GM18951 (cell line): ENCODE data around the gene TNFAIP3.

Experiments
- POLR2A ChIP-seq: IDR thresholded peaks from 4 replicates; pipeline ENCODE4 v1.6.1; 2011; ENCODE audit warnings: mild to moderate bottlenecking; ENCODE audit not compliant: insufficient read length, insufficient read depth; ENCODE audit errors: extremely low read depth
- in situ Hi-C: fragments of 300-500 bp; cut with MboI; formaldehyde crosslinking; loops from one replicate; pipeline ENCODE4 v1.12.0; 2022; ENCODE audit warnings: low sequenced_read_pairs, mixed read lengths, inconsistent platforms; ENCODE audit not compliant: unreplicated experiment

The TNFAIP3 gene

GRCh38 chr6:137866914-137867684 lies at the start of gene TNFAIP3:
TSS of gene TNFAIP3 (plus strand) at chr6:137867259. CDS start at chr6:137871228, 3,969 bp downstream.
- in situ Hi-C loops = loop anchor here (5.0 kb wide), 1 partner anchor 160 kb away; no protein-coding TSS in a partner anchor
- peak; percentile 96 for TF ChIP-seq POLR2A

GRCh38 chr6:137818440-137818839 lies 48.6 kb upstream of the TNFAIP3 start:
- in situ Hi-C loops = no loop called here
- no peak for TF ChIP-seq POLR2A

- in situ Hi-C loops = no loop called here
- no peak for TF ChIP-seq POLR2A
Measured at GRCh38 chr6:137819740-137820139, 47.3 kb upstream of the TNFAIP3 start.

GRCh38 chr6:137820425-137820824 lies 46.6 kb upstream of the TNFAIP3 start:
- no peak for TF ChIP-seq POLR2A
- in situ Hi-C loops = no loop called here

GRCh38 chr6:137820952-137821351 lies 46.1 kb upstream of the TNFAIP3 start:
- in situ Hi-C loops = no loop called here
- no peak for TF ChIP-seq POLR2A

GRCh38 chr6:137821491-137821890 lies 45.6 kb upstream of the TNFAIP3 start:
- TF ChIP-seq POLR2A = no peak
- in situ Hi-C loops = no loop called here

- TF ChIP-seq POLR2A = no peak
- in situ Hi-C loops = no loop called here
Measured at GRCh38 chr6:137823826-137824555, 43.1 kb upstream of the TNFAIP3 start.

GRCh38 chr6:137824556-137824879 lies 42.5 kb upstream of the TNFAIP3 start:
- TF ChIP-seq POLR2A = no peak
- in situ Hi-C loops = no loop called here

GRCh38 chr6:137824896-137825295 lies 42.2 kb upstream of the TNFAIP3 start:
- TF ChIP-seq POLR2A = no peak
- in situ Hi-C loops = no loop called here

GRCh38 chr6:137827411-137827940 lies 39.6 kb upstream of the TNFAIP3 start:
- in situ Hi-C loops = no loop called here
- TF ChIP-seq POLR2A = no peak

GRCh38 chr6:137827977-137828810 lies 38.9 kb upstream of the TNFAIP3 start:
- TF ChIP-seq POLR2A = peak; percentile 25
- in situ Hi-C loops = no loop called here

- no peak for TF ChIP-seq POLR2A
- in situ Hi-C loops = no loop called here
Measured at GRCh38 chr6:137829641-137830083, 37.4 kb upstream of the TNFAIP3 start.

GRCh38 chr6:137830511-137830911 lies 36.5 kb upstream of the TNFAIP3 start:
- in situ Hi-C loops = no loop called here
- no peak for TF ChIP-seq POLR2A
